HG03025 (cell line): ENCODE measurements around the gene GAB2.
A peak's percentile ranks its signal among the peaks of the same experiment; 100 is the strongest.
"Not testable (repeated sequence)": the region's sequence is repeated elsewhere in the genome, so short reads cannot be mapped to it uniquely, and the experiment has no call there.

Experiments used
- ATAC-seq: cut with Tn5 transposase; IDR thresholded peaks from one replicate; pipeline ENCODE4 v1.9.1; 2021; ENCODE audit warnings: mild to moderate bottlenecking, moderate library complexity; ENCODE audit not compliant: unreplicated experiment, low FRiP score

Gene GAB2

DNA sequence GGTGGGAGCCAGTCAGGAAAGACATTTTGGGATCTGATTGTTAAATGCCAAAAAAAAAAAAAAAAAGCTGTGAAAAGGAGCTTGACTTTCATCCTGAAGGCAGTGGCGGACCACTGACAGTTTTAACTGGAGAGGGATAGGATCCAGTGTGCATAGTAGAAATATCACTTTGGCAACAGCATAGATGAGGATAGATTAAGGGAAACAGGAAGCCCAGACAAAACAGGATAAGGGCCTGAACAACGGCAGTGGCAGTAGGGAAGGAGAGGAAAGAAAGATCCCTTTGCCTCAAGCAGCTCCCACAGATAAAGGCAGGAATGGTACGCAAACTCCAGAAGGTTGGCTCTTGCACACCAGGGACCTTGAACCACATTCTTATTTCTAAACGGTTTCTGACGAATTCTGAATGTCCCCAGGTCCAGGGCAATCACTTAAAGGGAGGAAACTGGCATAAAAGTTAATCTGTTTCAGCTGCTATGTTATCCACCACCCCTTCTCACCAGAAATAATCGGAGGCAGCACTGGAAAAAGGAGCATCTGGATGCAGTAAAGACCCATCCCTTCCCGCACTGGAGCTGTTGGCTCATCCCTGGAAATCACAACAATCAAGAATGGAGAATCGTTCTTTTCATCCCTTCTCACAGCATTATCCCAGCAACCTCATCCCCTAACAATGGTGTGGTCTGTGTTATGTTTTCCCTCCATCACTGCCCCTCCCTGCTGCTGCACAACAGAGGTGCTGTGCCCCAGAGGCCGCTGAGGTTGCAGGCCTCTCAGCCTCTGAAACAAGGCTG lies 99.1 kb downstream of the GAB2 start:
- ATAC-seq, result no peak

DNA sequence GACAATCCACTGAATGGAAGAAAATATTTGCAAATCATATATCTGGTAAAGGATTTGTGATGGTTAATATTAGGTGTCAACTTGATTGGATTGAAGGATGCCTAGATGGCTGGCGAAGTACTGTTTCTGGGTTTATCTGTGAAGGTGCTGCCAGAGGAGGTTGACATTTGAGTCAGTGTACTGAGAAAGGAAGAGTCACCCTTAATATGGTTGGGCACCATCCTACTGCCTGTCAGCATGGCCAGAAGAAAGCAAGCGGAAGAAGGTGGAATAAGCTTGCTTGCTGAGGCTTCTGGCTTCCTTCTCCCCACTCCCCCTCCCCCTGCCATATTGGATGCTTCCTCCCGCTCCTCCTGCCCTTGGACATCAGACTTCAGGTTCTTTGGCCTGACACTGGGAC lies 101.9 kb downstream of the GAB2 start:
- ATAC-seq, result no peak

DNA sequence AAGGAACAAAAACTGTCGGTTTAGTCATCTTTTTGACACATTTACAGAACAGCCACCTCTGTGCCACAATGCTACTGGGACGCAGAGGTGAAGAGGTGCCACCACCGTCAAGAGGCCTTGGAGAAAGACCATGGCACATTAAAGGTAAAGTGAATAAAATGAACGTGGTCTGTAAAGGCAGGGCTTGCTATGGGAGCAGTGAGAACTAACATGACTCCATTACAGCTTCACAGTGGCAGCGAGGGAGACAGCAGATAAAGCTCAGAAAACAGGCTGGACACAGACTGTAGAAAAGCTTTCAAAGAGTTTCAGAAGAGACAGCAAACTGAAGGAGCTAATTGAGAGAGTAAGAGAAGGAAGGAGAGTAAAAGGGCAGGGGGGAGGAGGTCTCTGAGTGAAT lies 102.9 kb downstream of the GAB2 start:
- no peak for ATAC-seq

GRCh38 chr11:78313898-78314297 lies 103.7 kb downstream of the GAB2 start:
- ATAC-seq, result no peak

DNA sequence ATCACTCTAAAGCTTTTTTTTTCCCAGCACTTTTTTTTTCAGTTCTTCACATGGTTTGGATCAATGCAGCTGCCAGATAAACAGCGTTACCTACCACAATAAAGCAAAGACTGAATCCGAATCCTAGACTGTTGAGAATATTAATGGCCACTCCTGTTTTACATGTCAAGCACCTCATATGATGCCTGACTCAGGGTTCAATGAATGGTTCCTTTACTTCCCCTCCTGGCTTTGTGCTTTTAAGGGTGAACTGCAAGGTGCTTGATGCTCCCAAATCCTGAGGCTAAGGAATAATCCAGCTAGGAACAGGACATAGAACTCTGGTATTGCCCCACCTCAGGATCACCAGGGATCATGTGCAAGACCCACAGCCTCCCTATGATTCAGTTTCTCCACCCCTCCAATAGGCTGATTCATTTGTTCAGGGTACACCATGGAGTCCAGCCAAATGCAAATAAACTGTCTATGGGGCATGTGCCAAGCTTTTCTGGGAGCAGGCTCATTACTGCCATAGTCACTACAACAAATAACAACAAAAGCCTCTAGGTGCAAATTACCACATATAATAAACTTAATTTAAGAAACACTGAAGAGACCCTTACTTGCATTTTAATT lies 104.3 kb downstream of the GAB2 start:
- no peak for ATAC-seq

DNA sequence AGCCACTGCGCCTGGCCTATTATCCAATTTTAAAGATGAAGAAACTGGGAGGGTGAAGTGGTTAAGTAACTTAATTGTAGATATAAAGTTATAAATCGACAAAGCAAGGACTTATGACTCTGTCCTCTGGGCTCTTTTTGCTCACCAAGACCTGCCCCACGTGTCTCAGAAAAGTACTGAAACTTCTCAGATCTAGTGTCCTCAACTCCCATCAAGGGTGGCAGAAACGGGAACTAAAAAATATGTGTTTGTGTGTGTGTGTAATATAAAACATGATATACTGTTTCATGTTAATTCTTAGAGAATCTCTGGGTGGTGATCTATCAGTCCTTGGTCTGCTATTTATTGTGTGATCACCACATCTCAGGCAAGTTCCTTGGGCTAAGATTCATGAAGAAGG lies 104.9 kb downstream of the GAB2 start:
- ATAC-seq, result no peak

- ATAC-seq, result no peak
These were observed 105.8 kb downstream of the GAB2 start for GRCh38 chr11:78311702-78312371.

DNA sequence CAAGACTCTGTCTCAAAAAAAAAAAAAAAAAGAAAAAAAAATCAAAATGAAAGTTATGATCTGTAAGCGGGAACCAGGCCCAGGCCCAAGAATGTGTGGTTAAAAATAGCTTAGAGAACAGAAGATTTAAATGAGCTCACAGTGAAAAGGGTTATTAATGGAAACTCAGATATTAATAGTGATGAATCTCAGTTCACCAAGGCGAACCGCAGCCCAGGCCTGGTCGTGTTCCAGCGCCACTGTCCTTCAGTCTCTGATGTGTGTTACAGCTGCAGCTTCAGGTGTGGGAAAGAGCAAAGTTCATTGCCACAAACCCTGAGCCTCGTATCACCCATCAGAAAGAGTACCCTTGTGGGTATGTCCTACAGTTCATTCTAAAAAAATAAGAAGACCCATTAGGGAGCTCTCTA lies 107.1 kb downstream of the GAB2 start:
- ATAC-seq, result peak; percentile 86

- ATAC-seq, result no peak
These were observed 113.4 kb downstream of the GAB2 start for GRCh38 chr11:78304201-78304600.

DNA sequence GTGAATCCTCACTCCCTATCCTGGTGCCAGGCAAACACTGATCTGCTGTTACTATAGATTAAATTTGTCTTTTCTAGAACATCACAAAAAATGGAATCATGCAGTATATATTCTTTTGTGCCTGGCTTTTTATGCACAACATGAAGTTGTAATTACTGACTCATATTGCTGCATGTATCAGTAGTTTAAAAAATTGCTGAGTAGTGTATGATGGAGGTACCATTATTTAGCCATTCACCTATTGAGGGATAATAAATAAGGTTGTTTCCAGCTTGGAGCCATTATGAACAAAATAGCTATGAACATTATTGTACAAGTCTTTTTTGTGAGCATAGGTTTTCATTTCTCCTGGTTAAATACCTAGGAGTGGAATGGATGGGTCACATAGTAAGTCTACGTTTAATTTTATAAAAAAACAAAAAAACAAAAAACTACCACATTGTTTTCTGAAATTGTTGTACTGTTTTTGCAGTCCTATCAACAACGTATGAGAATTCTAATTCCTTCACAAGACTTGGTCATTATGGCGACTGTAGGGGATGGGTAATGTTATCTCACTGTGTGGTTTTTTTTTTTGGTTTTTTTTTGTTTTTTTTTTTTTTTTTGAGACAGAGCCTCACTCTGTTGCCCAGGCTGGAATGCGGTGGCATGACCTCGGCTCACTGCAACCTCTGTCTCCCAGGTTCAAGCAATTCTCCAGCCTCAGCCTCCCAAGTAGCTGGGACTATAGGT lies 117.3 kb downstream of the GAB2 start:
- ATAC-seq, result no peak

GRCh38 chr11:78299000-78299710 lies 118.5 kb downstream of the GAB2 start:
- ATAC-seq, result no peak

- no peak for ATAC-seq
These were observed 119.3 kb downstream of the GAB2 start for GRCh38 chr11:78298291-78298771.

GRCh38 chr11:78295991-78296930 lies 121.4 kb downstream of the GAB2 start:
- no peak for ATAC-seq

- ATAC-seq, result no peak
These were observed 122.3 kb downstream of the GAB2 start for GRCh38 chr11:78295347-78295746.

- not testable (repeated sequence) for ATAC-seq
These were observed 123.5 kb downstream of the GAB2 start for GRCh38 chr11:78294100-78294499.

- ATAC-seq, result no peak
These were observed 124.1 kb downstream of the GAB2 start for GRCh38 chr11:78293536-78293935.

DNA sequence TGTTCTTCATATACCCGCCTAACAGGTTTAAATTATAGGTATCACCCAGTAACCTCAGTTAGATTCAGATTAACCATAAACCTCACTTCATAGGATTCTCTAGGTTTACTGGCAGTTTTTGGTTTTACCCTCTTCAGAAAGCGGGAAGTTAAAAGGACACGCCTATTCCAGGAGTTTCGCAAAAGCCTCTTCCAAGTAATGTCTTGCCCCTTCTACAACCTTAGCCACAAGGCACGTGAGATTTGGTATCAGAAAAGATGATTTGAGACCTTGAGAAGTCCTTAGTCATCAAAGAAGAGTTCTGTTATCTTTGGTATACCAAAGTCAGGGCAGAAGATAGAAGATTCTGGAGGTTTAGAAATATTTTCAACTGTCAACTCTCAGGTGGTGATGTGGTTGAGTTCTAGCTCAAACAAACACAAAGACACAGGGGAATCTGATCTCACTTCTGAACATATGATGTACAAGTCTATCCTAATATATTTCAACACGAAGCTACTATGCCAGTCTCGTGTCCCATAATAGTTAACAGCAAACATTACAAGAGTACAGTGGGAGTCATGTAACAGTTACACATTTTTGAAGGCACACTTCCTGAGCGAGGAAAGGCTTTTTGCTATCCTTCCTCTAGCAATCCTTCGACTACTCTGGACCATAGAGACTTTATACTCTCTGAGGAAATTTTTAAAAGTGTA lies 125.4 kb downstream of the GAB2 start:
- ATAC-seq, result no peak

- ATAC-seq, result no peak
These were observed 126.0 kb downstream of the GAB2 start for GRCh38 chr11:78291503-78292108.
